Measurements from ENCODE around the gene RAPGEF2. TPM values are rescaled to one million over a fixed set of nuclear protein-coding genes. Genes with fewer than 3 reads are reported as not detected.

Gene RAPGEF2
- total and polyA plus RNA-seq, 10 of the 15 experiments (the other 5 are each of a cell fraction or from before 2014, with no cell fraction given): 0.31 to 24.0 (median 2.9) TPM

DNA sequence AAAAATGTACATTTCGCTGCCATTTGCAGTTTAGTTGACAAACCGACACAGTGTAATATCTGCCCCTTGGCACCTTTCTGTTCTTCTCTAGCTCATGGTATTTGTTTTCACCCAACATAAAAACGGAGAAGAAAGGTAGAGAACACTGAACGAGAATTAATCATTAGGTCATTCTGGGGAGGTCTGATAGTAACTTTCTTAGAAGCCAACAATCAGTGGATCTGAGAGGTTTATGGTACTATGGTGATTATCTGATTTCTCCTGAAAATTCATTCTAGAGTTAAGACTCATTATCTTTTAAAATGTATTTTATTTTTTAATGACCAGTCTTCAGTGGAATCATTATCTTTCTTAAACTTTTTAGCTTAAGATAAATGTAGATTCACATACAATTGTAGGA is 8.5 kb downstream of the RAPGEF2 start:
- Histone ChIP-seq H3K79me2 (ENCODE audit: control insufficient read depth, insufficient read depth, low read length) (peaks cover 70% of the 10 kb centered on the region), H3K27me3 (replicated peaks in 1 of 2; ENCODE audit: control insufficient read depth in 2 of 2, insufficient read depth in 2 of 2, low read length in 1 of 2) (no peaks in the 10 kb centered on the region), H3K4me2 (ENCODE audit: control insufficient read depth, insufficient read depth) (no peak overlapping the region), H2AFZ (ENCODE audit: control insufficient read depth, low read depth, low read length) (no peak overlapping the region), H3K9me3 (replicated peaks; ENCODE audit: control insufficient read depth, insufficient read depth, low read length) (peaks cover 8% of the 10 kb centered on the region), H3K27ac (ENCODE audit: control insufficient read depth, insufficient read depth) (no peak overlapping the region), H3K36me3 (ENCODE audit: control insufficient read depth in 2 of 2, insufficient read depth in 2 of 2, low read length in 1 of 2) (peaks cover 0 to 2% of the 10 kb centered on the region in 2 experiments; a peak in 1 of 4 replicates), H3K4me3 (no peak overlapping the region), H4K20me1 (ENCODE audit: control insufficient read depth, insufficient read depth) (no peaks in the 10 kb centered on the region; the same call in 1 of the 2 replicates), H3K4me1 (ENCODE audit: control insufficient read depth, insufficient read depth, low read length) (no peaks in the 10 kb centered on the region), H3K9ac (ENCODE audit: control insufficient read depth, insufficient read depth, low read length) (no peak overlapping the region)
- FAIRE-seq (no peak), ATAC-seq (no peak), DNase-seq (ENCODE audit: low read depth, low spot score) (no peak)
- intact Hi-C loops (cut with micrococcal nuclease; ENCODE audit: unreplicated experiment) (no loop called here), in situ Hi-C loops (cut with MboI) (no loop called here)
- RAD21 ChIA-PET (ENCODE audit: unreplicated experiment): no interaction called here
- POLR2A ChIA-PET: interaction anchor here (0.6 kb wide), 1 partner anchor 61 kb away, joined by 6 read pairs; no protein-coding TSS in a partner anchor
- CTCF ChIA-PET: interaction anchor here (0.7 kb wide), 1 partner anchor 14 kb away, joined by 3 read pairs; no protein-coding TSS in a partner anchor
- no peak for TF ChIP-seq FOXK2 (IDR thresholded peaks at IDR 0.05)
- TF ChIP-seq NR2C1 (IDR thresholded peaks at IDR 0.05): no peak
- no peak for TF ChIP-seq CHD2 (IDR thresholded peaks at IDR 0.05; ENCODE audit: borderline replicate concordance, low read depth, low read length)
- TF ChIP-seq SRF (IDR thresholded peaks at IDR 0.05; ENCODE audit: low read depth in 2 of 2, low read length in 2 of 2): no peak
- no peak for TF ChIP-seq TAF1 (IDR thresholded peaks at IDR 0.05; ENCODE audit: borderline replicate concordance, low read depth, low read length)
- TF ChIP-seq ZBTB4 (CRISPR knock-in tag; IDR thresholded peaks at IDR 0.05): no peak
- TF ChIP-seq NBN (IDR thresholded peaks at IDR 0.05): no peak
- TF ChIP-seq SIN3A (IDR thresholded peaks at IDR 0.05; ENCODE audit: low read depth, low read length): no peak
- no peak for TF ChIP-seq RB1 (IDR thresholded peaks at IDR 0.05; ENCODE audit: borderline replicate concordance)
- no peak for TF ChIP-seq IRF4 (IDR thresholded peaks at IDR 0.05; ENCODE audit: low read depth, low read length)
- no peak for TF ChIP-seq SMC3 (IDR thresholded peaks at IDR 0.05; ENCODE audit: borderline replicate concordance, low read length)
- TF ChIP-seq HSF1 (IDR thresholded peaks at IDR 0.05; ENCODE audit: low read depth, low read length): no peak
- TF ChIP-seq, protein P1, sequence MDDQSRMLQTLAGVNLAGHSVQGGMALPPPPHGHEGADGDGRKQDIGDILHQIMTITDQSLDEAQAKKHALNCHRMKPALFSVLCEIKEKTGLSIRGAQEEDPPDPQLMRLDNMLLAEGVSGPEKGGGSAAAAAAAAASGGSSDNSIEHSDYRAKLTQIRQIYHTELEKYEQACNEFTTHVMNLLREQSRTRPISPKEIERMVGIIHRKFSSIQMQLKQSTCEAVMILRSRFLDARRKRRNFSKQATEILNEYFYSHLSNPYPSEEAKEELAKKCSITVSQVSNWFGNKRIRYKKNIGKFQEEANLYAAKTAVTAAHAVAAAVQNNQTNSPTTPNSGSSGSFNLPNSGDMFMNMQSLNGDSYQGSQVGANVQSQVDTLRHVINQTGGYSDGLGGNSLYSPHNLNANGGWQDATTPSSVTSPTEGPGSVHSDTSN (IDR thresholded peaks at IDR 0.05; ENCODE audit: insufficient replicate concordance, low read depth, low read length): no peak
- no peak for TF ChIP-seq TBL1XR1 (IDR thresholded peaks at IDR 0.05; ENCODE audit: low read depth, low read length)
- no peak for TF ChIP-seq SPI1 (IDR thresholded peaks at IDR 0.05; ENCODE audit: borderline replicate concordance, insufficient read depth, low read depth, low read length)
- TF ChIP-seq, protein P2, sequence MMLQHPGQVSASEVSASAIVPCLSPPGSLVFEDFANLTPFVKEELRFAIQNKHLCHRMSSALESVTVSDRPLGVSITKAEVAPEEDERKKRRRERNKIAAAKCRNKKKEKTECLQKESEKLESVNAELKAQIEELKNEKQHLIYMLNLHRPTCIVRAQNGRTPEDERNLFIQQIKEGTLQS (IDR thresholded peaks at IDR 0.05; ENCODE audit: borderline replicate concordance, extremely low read depth, low read depth, low read length): no peak
- TF ChIP-seq, protein P3, sequence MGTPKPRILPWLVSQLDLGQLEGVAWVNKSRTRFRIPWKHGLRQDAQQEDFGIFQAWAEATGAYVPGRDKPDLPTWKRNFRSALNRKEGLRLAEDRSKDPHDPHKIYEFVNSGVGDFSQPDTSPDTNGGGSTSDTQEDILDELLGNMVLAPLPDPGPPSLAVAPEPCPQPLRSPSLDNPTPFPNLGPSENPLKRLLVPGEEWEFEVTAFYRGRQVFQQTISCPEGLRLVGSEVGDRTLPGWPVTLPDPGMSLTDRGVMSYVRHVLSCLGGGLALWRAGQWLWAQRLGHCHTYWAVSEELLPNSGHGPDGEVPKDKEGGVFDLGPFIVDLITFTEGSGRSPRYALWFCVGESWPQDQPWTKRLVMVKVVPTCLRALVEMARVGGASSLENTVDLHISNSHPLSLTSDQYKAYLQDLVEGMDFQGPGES (IDR thresholded peaks at IDR 0.05): no peak
- SMC1A ChIA-PET (ENCODE audit: uncharacterized antibody, unreplicated experiment): interaction anchor here (0.6 to 1.1 kb wide), 3 partner anchors 13 to 396 kb away, joined by 3 to 4 read pairs (median 3); no protein-coding TSS in a partner anchor
- 93% methylated on average over 4 of the region's 4 CpGs for WGBS (ENCODE audit: insufficient coverage, insufficient replicate concordance, low lambda C conversion rate, missing lambda C conversion rate)
- no TSS peak for BruUV-seq (replicated peaks)
